ENCODE measurements around the gene CENPF. TPM values are rescaled to one million over a fixed set of nuclear protein-coding genes. Genes with fewer than 3 reads are reported as not detected.

CENPF gene
- total RNA-seq, 4 donors from 2014 or later = 0.88 to 4.1 (median 2.4) TPM

DNA sequence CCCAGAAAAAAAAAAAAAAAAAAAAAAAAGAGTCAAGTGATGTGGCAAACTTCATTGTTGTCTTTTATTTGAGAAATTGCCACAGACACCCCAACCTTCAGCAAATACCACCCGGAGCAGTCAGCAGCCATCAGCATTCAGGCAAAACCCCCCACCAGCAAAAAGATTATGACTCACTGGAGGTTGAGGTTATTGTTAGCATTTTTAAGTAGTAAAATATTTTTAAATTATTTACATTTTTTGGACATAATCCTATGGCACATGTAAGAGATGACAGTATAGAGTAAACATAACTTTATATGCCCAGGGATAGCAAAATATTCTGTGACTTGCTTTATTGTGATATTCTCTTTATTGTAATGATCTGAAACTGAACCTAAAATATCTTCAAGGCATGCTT is 95.6 kb downstream of the CENPF start:
- TF ChIP-seq, protein P1, sequence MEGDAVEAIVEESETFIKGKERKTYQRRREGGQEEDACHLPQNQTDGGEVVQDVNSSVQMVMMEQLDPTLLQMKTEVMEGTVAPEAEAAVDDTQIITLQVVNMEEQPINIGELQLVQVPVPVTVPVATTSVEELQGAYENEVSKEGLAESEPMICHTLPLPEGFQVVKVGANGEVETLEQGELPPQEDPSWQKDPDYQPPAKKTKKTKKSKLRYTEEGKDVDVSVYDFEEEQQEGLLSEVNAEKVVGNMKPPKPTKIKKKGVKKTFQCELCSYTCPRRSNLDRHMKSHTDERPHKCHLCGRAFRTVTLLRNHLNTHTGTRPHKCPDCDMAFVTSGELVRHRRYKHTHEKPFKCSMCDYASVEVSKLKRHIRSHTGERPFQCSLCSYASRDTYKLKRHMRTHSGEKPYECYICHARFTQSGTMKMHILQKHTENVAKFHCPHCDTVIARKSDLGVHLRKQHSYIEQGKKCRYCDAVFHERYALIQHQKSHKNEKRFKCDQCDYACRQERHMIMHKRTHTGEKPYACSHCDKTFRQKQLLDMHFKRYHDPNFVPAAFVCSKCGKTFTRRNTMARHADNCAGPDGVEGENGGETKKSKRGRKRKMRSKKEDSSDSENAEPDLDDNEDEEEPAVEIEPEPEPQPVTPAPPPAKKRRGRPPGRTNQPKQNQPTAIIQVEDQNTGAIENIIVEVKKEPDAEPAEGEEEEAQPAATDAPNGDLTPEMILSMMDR (IDR thresholded peaks at IDR 0.05) = no peak
- no peak for ATAC-seq (ENCODE audit: low FRiP score)

DNA sequence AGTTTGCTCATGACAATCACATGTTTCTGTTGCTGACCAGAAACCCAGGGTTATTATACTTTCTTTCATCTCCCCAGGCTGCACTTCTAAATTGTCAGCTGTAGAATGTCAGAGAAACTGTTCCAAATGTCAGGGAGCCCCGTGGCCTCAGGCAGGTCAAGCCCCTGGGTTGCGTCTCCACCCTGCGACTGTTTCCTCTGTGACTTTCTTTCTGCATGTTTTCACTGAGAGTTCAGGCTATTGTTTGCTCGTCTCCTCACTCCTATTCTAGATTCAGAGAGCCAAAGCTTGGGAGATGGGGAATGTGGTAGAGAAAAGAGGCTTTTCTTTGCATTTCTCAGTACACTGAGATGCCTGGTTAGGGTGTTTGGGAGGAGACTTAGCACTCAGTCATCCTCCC is 97.4 kb downstream of the CENPF start:
- TF ChIP-seq, protein P1 (IDR thresholded peaks at IDR 0.05) = no peak
- DNase-seq (ENCODE audit: low spot score) = no peak
- no peak for ATAC-seq (ENCODE audit: low FRiP score)

More for the DNA sequence above, 95.6 kb downstream of the CENPF start:
- no peak for DNase-seq (ENCODE audit: low spot score)

DNA sequence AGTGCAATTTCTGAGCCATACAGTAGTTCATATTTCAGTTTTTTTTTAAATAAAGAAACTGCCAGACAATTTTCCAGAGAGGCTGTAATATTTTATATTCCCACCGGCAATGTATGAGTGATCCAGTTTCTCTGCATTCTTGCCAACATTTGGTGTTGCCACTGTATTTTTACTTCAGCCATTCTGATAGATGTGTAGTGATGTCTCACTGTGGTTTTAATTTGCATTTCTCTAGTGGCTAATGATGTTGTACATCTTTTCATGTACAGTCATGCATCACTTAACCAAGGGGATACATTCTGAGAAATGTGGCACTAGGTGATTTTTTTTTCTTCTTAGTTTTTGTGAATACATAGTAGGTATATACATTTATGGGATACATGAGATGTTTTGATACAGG is 99.6 kb downstream of the CENPF start:
- no peak for DNase-seq (ENCODE audit: low spot score)
- TF ChIP-seq, protein P1 (IDR thresholded peaks at IDR 0.05) = no peak
- ATAC-seq (ENCODE audit: low FRiP score) = no peak

DNA sequence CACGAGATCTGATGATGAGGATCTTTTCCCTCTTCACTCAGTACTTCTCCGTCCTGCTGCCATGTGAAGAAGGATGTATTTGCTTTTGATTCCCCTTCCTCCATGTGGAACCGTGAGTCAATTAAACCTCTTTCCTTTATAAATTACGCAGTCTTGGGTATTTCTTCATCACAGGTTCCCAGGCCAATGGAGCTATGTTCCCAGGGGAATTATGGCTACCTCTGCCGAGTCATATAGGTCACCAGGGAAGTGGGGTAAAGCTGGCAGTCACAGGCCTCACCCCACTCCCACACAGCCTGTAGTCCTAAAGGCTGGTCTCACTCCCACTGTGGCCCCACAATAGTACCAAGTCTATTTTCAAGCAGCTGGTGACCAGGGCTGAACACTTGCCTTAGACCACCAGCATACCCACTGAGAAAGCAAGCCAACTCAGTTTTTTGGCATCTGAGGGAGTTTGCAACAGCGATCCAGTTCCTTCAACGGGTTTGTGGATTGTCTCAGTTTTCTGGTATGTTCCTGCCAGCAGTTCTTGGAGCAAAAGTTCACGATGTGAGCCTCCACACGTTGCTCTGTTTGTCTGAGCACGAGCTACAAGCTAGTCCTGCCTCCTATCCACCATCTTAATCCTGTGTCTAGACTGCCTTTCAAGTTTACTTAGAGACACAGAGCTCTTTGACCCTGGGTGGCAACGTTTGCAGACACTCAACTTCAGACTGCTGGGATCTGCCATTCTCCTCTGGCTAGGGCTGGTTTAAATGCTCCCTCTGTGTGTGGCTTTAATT is 104.5 kb downstream of the CENPF start:
- TF ChIP-seq, protein P1 (IDR thresholded peaks at IDR 0.05) = no peak
- no peak for ATAC-seq (ENCODE audit: low FRiP score)
- no peak for DNase-seq (ENCODE audit: low spot score)

DNA sequence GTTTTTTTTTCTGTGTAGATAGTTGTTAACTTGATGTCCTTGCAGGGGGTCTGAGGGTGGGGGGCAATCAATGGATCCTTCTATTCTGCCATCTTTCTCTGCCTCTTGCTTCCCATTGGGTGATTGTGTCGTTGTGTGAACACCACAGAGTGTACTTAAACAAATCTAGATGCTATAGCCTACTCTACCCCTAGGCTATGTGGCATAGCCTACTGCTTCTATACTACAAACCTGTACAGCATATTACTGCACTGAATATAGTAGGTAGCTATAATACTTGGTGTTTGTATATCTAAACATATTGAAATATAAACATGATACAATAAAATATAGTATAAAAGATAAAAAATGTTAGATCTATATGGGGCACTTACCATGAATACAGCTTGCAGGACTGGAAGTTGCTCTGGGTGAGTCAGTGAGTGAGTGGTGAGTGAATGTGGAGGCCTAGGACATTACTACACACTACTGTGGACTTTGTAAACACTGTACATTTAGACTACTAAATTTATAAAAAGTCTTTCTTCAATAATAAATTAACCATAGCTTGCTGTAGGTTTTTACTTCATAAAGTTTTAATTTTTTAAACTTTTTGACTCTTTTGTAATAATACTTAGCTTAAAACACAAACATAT is 105.4 kb downstream of the CENPF start:
- TF ChIP-seq, protein P1 (IDR thresholded peaks at IDR 0.05) = no peak
- ATAC-seq (ENCODE audit: low FRiP score) (no peak), DNase-seq (ENCODE audit: low spot score) (no peak)

DNA sequence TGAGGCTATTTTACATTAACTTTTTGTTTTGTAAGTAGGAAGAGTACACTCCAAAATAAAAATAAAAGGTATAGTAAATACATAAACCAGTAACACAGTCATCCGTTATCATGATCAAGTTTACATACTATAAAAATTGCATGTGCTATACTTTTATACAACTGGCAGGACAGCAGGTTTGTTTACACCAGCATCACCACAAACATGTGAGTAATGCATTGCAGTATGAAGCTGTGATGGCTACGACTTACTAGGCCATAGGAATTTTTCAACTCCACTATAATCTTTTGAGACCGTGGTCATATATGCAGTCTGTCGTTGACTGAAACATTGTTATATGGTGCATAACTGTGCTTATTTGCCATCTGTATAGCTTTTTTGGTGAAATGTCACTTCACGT is 106.2 kb downstream of the CENPF start:
- TF ChIP-seq, protein P1 (IDR thresholded peaks at IDR 0.05) = no peak
- ATAC-seq (ENCODE audit: low FRiP score) (no peak), DNase-seq (ENCODE audit: low spot score) (no peak)

DNA sequence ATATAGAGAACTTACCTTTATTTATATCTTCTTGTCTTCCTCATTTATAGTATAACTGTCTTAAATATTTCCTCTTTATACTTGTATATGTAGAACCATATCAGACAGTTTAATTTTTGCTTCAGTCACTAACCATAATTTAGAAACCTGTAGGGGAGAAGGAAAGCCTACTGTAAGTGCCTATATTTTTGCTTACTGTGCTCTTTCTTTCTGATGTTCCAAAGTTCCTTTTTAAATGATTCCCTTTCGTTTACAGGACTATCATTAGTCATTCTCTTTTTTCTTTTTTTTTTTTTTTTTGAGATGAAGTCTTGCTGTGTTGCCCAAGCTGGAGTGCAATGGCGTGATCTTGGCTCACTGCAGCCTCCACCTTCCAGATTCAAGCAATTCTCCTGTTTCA is 109.7 kb downstream of the CENPF start:
- TF ChIP-seq, protein P1 (IDR thresholded peaks at IDR 0.05) = no peak
- ATAC-seq (ENCODE audit: low FRiP score) (no peak), DNase-seq (ENCODE audit: low spot score) (no peak)

All from omental fat pad (tissue), 4 donors.